Effector memory CD8-positive, alpha-beta T cell (primary cell): Measurements from ENCODE around the gene TET3.

Experiments
- ATAC-seq: fragments of 150-1000 bp; cut with Tn5 transposase; replicated peaks from 2 replicates; pipeline ENCODE4 v1.10.0; 2021; ENCODE audit warnings: mild to moderate bottlenecking, moderate library complexity
- DNase-seq, 3 experiments: peaks; one replicate each; pipeline ENCODE4 v3.0.0; 2021
- H3K27ac Mint-ChIP-seq, 2 donors: one replicate each; pipeline ENCODE4 v1.8.0; 2022; ENCODE audit warnings: mild to moderate bottlenecking in 2 of 2, mixed read lengths in 2 of 2, moderate library complexity in 2 of 2
- H3K27me3 Mint-ChIP-seq, 2 donors: one replicate each; pipeline ENCODE4 v1.8.0; 2022; ENCODE audit warnings: mixed read lengths in 2 of 2
- H3K36me3 Mint-ChIP-seq: one replicate; pipeline ENCODE4 v1.8.0; 2022; ENCODE audit warnings: mild to moderate bottlenecking, moderate library complexity, mixed read lengths; ENCODE audit not compliant: insufficient read depth
- H3K4me1 Mint-ChIP-seq, 2 donors: one replicate each; pipeline ENCODE4 v1.8.0; 2022; ENCODE audit warnings: low read depth in 2 of 2, mixed read lengths in 2 of 2
- H3K4me3 Mint-ChIP-seq, 2 donors: one replicate each; pipeline ENCODE4 v1.8.0; 2022; ENCODE audit warnings: mild to moderate bottlenecking in 2 of 2, mixed read lengths in 2 of 2, moderate library complexity in 2 of 2
- H3K9me3 Mint-ChIP-seq, 2 donors: one replicate each; pipeline ENCODE4 v1.8.0; 2022; ENCODE audit warnings: mixed read lengths in 2 of 2

The TET3 gene

DNA sequence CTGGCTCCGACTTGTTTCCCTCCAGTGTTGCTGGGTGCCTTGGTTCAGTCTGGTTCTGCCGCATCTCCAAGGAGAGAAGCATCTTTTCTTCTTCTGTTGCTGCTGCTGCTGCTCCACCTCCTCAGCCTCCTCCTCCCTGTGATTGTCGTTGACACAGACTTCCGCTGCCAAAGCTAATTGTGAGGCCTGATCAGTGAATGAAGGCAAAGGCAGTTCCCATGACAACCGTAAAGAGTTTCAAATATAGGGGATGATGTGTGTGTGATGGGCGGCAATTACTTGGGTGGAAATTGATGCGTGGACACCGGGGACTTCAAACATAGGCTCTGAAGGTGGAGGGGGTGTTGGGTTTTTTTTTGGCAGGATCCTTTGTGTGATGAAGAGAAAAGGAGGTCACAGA is 13.7 kb downstream of the TET3 start:
- Mint-ChIP-seq H3K36me3 (peaks cover 6% of the 10 kb centered on the region), H3K9me3 (no peaks in the 10 kb centered on the region)
- no peak for ATAC-seq

DNA sequence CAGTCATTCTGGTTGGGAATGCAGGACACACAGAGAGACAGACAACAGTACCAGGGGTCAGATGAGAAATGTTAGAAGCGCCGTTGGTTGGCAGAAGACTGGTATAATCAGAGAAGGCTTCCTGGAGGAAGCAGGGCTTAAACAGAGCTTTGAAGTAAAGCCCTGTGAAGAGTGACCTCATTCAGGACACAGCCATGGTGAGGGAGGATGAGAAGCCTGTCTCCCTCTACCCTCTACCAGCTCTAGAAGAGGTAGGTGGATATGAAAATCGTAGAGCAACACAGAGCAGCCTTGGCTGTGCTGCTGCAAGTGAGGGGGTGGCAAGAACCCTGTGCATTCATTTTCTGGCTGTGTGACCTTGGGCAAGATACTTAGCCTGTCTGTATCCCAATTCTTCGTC is 14.2 kb downstream of the TET3 start:
- H3K9me3 Mint-ChIP-seq, result no peaks in the 10 kb centered on the region
- no peak overlapping the region for H3K4me3 Mint-ChIP-seq
- DNase-seq (no peak), ATAC-seq (no peak)
- peak overlapping the region; percentile 72 to 81 for H3K27ac Mint-ChIP-seq
- H3K27me3 Mint-ChIP-seq, result no peaks in the 10 kb centered on the region
- H3K4me1 Mint-ChIP-seq, result peaks cover 51 to 52% of the 10 kb centered on the region in 2 donors
- H3K36me3 Mint-ChIP-seq, result peaks cover 6% of the 10 kb centered on the region

More for the DNA sequence above, 13.7 kb downstream of the TET3 start:
- H3K4me1 Mint-ChIP-seq, result peaks cover 55 to 57% of the 10 kb centered on the region in 2 donors
- H3K4me3 Mint-ChIP-seq, result no peak overlapping the region
- no peaks in the 10 kb centered on the region for H3K27me3 Mint-ChIP-seq
- H3K27ac Mint-ChIP-seq, result peak overlapping the region; percentile 72 to 81
- no peak for DNase-seq

DNA sequence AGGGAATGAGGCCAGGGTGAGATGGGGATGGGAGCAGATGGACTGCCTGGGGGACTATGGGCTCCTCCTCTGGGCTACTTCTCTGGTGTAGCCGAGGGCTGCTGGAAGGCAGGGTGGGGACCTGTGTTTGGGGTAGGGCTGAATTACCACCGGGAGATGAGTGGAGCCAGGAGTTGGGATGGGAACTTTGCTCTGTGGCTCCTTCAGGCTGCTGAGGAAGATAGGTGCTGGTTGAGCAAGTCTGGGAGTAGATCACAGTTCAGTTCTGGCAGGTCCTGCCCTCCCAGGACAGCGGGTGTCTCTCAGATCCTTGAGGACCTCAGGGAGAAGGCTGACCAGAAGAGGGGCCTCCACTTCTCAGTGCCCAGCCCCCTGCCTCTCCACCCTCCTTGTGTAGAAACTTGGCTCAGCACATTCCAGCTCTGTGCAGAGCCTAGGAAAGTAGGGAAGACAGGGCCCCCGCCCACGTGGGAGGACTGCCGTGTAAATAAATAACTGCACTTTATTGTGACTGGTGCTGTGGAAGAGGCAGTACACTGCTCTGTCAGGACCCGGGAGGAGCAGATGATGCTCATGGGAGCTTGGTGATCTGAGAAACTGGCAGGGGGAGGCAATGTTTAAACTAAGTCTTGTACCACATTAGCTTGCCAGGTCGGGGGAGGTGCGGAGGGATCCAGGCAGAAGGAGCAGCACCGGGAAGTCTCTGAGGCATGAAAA is 15.3 kb downstream of the TET3 start:
- H3K9me3 Mint-ChIP-seq, result no peaks in the 10 kb centered on the region
- H3K4me1 Mint-ChIP-seq, result peaks cover 47 to 54% of the 10 kb centered on the region in 2 donors
- ATAC-seq (no peak), DNase-seq (no peak)
- no peak overlapping the region for H3K4me3 Mint-ChIP-seq
- peak overlapping the region; percentile 66 to 93 for H3K27ac Mint-ChIP-seq
- no peaks in the 10 kb centered on the region for H3K27me3 Mint-ChIP-seq
- H3K36me3 Mint-ChIP-seq, result peaks cover 6% of the 10 kb centered on the region

DNA sequence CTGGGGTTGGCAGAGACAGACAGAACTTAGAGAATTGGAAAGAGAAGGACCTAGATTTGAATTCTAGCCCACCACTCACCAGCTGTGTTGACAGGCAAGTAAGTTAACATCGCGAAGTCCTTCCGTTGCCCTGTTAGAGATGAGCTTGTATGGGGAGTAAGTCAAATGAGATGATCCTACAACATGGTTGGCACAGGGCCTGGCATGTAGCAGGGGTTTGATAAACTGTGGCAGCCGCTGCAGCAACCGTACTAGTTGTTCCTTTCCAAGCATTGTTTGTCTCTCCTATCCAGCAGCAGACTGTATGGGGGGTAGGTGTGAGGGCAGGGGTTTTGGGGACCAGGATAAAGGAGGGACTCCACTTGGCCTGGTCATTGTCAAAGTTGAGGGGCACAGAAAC is 16.0 kb downstream of the TET3 start:
- Mint-ChIP-seq H3K4me3 (peak overlapping the region; percentile 82 to 87), H3K27me3 (no peaks in the 10 kb centered on the region), H3K4me1 (peaks cover 47 to 58% of the 10 kb centered on the region in 2 donors), H3K9me3 (no peaks in the 10 kb centered on the region), H3K27ac (peak overlapping the region; percentile 82 to 93), H3K36me3 (peaks cover 6% of the 10 kb centered on the region)
- no peak for DNase-seq
- ATAC-seq, result no peak

DNA sequence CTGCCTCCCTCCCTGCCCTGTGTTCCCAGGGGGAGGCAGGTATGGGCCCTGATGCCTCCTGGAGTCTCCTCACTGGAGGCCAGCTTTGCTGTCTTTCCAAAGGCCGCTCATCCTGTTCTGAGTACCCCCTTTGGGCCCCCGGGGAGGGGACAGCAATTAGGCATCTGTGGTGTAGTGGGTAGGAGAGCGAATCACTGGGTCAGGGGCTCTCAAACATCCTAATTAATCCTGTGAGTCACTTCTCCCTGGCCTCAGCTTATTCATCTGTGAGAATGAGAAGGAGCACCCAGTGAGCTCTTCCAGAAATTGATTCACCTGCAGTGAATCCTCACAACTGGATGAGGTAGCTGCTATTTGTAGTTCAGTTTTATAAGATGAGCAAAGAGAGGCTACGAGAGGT is 16.4 kb downstream of the TET3 start:
- peaks cover 6% of the 10 kb centered on the region for H3K36me3 Mint-ChIP-seq
- H3K27me3 Mint-ChIP-seq, result no peaks in the 10 kb centered on the region
- H3K9me3 Mint-ChIP-seq, result no peaks in the 10 kb centered on the region
- peak overlapping the region; percentile 82 to 93 for H3K27ac Mint-ChIP-seq
- H3K4me3 Mint-ChIP-seq, result peak overlapping the region; percentile 82 to 87
- ATAC-seq (no peak), DNase-seq (no peak)
- peaks cover 50 to 58% of the 10 kb centered on the region in 2 donors for H3K4me1 Mint-ChIP-seq

DNA sequence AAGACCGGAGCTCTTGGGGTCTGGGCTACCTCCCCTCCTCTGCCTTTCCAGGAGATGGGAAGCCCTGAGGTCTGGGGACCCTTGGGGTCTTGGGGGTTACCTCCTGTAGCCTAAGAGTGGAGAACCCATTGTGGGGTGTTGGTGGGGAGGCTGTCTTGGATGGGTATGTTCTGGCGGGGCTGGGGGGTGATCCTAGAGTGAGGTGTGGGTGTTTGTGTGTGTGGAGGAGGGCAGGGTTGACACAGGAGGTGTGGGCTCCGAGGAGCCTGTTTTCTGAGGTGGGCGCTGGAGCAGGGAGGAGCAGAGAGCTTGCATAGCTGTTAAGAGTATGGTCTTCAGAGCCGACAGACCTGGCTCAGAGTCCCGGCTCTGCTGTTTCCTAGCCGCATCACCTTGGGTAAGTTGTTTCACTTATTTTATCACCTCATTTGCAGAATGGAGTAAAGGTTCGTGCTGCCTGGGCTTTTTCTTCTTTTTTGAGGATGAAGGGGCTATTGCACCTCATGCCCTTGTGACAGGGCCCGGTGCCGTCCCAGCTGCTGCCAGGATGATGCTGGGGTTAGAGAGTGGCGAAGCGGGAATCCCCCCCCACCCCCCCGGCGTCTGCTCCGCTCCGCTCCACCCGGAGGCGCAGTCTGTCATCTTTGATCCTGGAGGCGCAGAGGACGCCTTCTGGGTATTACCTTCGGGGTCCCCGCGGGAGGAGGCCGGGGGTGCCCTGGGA is 17.2 kb downstream of the TET3 start:
- no peak for DNase-seq
- no peaks in the 10 kb centered on the region for H3K9me3 Mint-ChIP-seq
- H3K27me3 Mint-ChIP-seq, result no peaks in the 10 kb centered on the region
- ATAC-seq, result peak; percentile 60
- peak overlapping the region; percentile 82 to 93 for H3K27ac Mint-ChIP-seq
- H3K36me3 Mint-ChIP-seq, result peaks cover 6% of the 10 kb centered on the region
- H3K4me3 Mint-ChIP-seq, result peak overlapping the region; percentile 82 to 87
- H3K4me1 Mint-ChIP-seq, result peaks cover 55 to 57% of the 10 kb centered on the region in 2 donors

DNA sequence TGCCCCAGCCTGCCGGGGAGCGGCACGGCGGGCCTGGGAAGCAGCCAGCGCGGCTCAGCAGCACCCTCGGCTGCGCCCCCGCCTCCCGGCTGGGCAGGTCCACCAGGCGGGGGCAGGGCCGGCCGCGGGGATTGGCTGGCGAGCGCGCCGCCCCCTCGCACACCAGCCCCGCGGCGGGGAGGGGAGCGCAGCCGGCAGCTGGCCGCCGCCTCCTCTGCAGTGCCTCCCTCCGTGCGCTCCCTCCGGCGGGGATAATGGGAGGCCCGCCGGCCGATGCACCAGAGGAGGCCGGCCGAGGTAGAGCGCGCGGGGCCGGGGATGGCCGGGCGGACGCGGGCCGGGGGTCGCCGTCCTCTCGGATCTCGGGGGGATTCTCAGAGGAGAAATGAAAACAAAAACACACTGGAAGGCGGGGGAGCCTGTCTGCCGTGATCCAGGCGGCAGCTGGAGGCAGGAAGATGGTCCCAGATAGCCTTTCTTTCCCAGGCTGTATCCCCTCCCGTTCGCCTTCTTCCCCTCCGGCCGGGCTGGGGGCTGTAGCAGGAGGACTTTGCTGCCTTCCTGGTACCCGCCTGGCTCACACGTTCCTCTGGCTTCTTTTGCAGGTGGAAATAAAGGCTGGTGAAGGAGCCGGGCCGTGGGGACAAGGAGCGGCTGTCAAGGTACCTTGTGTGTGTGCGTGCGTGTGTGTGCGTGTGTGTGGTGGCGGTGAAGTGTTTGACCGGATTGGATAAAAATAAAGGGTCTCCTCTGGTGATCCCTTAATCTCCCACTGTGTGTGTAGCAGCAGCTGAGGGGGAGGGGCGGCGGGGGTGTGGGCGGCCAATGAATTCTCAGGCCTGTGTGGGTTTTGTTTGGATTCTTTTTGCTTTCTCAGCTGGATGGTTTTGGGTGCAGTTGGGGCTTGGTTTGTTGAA is 18.1 kb downstream of the TET3 start:
- H3K4me3 Mint-ChIP-seq, result peak overlapping the region; percentile 82 to 87
- H3K27me3 Mint-ChIP-seq, result no peaks in the 10 kb centered on the region
- peak; percentile 69 to 81 (median 74) for DNase-seq
- peak overlapping the region; percentile 78 to 82 for H3K27ac Mint-ChIP-seq
- peaks cover 50% of the 10 kb centered on the region in 2 donors for H3K4me1 Mint-ChIP-seq
- H3K9me3 Mint-ChIP-seq, result no peaks in the 10 kb centered on the region
- H3K36me3 Mint-ChIP-seq, result peaks cover 6% of the 10 kb centered on the region
- ATAC-seq, result peak; percentile 94

DNA sequence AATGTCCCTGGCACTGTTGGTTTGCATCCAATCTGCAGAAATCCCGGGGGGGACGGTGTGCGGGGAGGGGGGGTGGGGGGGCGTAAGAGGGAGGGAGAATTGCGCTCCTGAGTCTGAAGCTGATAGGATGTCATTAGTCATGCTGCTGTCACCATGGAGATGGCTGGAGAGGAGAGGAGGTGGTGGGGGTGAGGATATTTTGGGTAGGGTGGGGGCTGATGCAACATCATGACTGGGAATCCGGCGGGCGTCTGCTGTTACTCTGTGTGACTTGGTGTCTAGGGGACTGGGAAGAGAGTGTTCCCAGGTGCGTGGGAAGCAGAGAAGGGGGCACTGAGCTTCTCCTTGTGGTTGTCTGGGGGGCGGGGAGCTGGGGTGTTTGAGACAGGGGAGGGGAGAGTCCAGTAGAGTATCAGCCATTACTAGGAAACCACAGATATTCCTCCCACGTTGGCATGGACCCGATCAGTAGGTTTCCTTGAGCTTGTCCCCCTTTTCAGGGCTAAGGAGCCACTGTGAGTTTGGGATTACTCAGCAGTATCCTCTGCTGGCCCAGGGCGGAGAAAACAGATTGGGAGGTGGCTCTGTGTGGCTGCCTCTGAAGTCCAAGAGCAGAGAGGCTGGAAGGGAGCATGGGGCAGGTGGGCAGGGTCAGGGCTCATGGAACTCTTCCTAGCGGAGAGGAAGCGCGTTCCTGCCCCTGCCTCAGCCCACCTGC is 18.9 kb downstream of the TET3 start:
- peaks cover 6% of the 10 kb centered on the region for H3K36me3 Mint-ChIP-seq
- no peak for DNase-seq
- ATAC-seq, result no peak
- peak overlapping the region in 1 of 2 donors; percentile 81 for H3K27ac Mint-ChIP-seq
- H3K27me3 Mint-ChIP-seq, result no peaks in the 10 kb centered on the region
- no peaks in the 10 kb centered on the region for H3K9me3 Mint-ChIP-seq
- H3K4me3 Mint-ChIP-seq, result peak overlapping the region; percentile 82 to 87
- peaks cover 41 to 44% of the 10 kb centered on the region in 2 donors for H3K4me1 Mint-ChIP-seq

DNA sequence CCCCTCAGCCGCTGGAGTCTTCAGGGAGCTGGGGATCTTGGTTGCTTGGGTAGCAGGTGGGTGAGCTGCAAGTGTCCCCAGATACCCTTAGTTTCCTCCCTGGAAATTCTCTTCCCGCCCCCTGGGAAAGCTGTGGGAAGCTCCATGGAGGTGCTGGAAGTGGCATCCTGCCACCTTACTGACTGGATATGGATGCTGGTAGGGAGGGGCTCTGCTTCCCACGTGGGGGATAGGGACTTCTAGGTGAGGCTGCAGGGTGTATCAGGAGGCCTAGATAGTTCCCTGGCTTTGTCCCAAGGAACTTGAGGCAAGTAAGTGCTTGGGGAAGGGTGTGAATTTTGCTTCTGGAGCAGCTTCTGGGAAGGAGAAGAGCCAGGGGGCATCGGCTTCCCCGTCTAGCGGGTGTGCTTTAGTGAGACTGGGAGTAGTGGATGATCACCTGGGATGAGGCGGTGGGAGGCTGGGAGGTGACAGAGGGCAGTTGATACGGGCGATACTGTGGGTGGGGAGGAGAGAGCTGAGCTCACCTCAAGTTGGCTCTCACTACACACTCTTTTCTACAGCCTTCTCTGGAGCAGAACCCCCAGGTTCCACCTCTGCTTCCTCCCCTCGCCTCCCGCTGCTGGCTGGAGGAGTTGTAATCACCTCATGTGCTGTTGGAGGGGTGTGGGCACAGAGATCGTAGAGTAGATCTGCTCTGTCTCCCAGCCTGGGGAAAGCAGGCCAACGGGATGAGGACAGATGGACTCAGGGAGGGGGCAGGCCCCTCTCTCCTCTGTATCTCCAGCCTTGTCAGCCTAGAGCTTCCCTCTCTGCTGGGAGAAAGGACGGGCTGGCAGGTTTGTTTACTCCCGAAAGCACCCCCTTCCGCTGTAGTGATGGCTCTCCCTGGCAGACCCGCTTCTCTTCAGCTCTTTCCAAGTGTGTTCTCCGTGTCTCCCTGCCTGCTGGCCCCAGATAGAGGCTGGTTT is 19.8 kb downstream of the TET3 start:
- no peaks in the 10 kb centered on the region for H3K27me3 Mint-ChIP-seq
- peak overlapping the region in 1 of 2 donors; percentile 81 for H3K27ac Mint-ChIP-seq
- peak overlapping the region in 1 of 2 donors; percentile 18 for H3K4me3 Mint-ChIP-seq
- DNase-seq, result no peak
- ATAC-seq, result no peak
- H3K4me1 Mint-ChIP-seq, result peaks cover 35 to 42% of the 10 kb centered on the region in 2 donors
- H3K36me3 Mint-ChIP-seq, result peaks cover 6% of the 10 kb centered on the region
- H3K9me3 Mint-ChIP-seq, result no peaks in the 10 kb centered on the region

DNA sequence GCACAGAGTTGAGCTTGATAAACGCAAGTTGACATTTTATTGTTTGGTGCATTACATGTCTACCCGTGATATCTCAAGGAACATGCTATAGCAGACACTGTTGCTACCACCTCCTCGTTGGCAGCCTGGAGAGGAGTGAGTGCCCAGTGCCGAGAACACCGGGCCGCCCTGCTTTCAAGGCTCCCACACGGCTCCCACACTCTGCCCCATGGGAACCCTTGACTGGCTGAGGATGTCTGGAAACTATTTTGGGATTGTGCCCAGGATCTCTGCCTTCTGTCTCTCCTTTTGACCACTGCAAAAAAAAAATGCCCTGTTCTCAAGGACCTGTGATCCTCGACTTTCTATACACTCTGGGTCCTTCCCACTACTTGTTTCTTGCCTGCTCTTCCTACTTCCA is 21.1 kb downstream of the TET3 start:
- peaks cover 35 to 39% of the 10 kb centered on the region in 2 donors for H3K4me1 Mint-ChIP-seq
- no peak for DNase-seq
- H3K4me3 Mint-ChIP-seq, result no peak overlapping the region
- no peak overlapping the region for H3K27ac Mint-ChIP-seq
- no peaks in the 10 kb centered on the region for H3K27me3 Mint-ChIP-seq
- ATAC-seq, result no peak
- peaks cover 6% of the 10 kb centered on the region for H3K36me3 Mint-ChIP-seq
- no peaks in the 10 kb centered on the region for H3K9me3 Mint-ChIP-seq

DNA sequence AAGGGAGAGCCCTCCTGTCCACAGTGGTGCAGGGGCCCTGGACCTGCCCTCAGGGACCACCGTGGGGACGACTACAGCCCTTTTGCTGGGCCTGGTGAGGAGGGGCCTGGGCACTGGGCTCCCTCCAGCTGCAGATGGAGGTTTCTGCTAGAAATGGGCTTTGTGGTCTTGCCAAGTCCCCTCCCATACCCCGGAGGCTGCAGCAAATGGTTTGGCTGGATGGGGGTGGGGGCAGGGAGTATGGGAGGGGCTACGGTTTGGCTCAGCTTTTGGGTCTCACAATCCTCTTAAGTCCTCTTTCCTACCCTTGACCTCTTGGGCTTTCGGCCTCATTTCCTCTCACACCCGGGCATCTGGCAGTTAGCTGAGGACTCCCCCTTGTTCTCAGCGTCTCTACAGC is 21.7 kb downstream of the TET3 start:
- ATAC-seq (no peak), DNase-seq (no peak)
- Mint-ChIP-seq H3K4me1 (peaks cover 28 to 32% of the 10 kb centered on the region in 2 donors), H3K36me3 (peaks cover 6% of the 10 kb centered on the region), H3K9me3 (no peaks in the 10 kb centered on the region), H3K27ac (peak overlapping the region in 1 of 2 donors; percentile 76), H3K27me3 (no peaks in the 10 kb centered on the region), H3K4me3 (no peak overlapping the region)

DNA sequence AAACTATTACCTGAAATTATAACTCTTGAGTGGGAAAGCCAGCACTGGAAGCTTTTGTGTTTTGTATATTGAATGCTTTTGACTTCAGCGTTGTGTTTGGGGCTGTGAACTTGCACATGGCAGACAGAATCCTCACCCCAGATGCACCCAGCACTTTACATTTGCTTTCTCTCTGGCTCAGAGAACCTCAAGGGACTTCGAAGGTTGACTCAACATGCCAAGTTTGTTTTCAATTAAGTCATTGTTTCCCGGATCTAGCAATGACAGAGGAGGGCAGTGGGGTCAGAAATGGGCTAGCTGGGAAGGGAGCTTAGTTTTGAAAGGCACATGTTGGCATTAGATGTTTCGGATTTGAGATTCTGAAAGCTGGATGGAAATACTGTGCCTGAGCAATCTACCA is 22.4 kb downstream of the TET3 start:
- peak overlapping the region in 1 of 2 donors; percentile 76 for H3K27ac Mint-ChIP-seq
- no peaks in the 10 kb centered on the region for H3K27me3 Mint-ChIP-seq
- peaks cover 21 to 26% of the 10 kb centered on the region in 2 donors for H3K4me1 Mint-ChIP-seq
- H3K4me3 Mint-ChIP-seq, result no peak overlapping the region
- ATAC-seq (no peak), DNase-seq (no peak)
- no peaks in the 10 kb centered on the region for H3K36me3 Mint-ChIP-seq
- H3K9me3 Mint-ChIP-seq, result no peaks in the 10 kb centered on the region
